Measurements from ENCODE around the gene ZNF331.

ZNF331 gene

GRCh38 chr19:53577968-53578367, 40.0 kb downstream of the ZNF331 start:
- no peak for DNase-seq

GRCh38 chr19:53579518-53579917, 41.6 kb downstream of the ZNF331 start:
- no peak for DNase-seq

DNA sequence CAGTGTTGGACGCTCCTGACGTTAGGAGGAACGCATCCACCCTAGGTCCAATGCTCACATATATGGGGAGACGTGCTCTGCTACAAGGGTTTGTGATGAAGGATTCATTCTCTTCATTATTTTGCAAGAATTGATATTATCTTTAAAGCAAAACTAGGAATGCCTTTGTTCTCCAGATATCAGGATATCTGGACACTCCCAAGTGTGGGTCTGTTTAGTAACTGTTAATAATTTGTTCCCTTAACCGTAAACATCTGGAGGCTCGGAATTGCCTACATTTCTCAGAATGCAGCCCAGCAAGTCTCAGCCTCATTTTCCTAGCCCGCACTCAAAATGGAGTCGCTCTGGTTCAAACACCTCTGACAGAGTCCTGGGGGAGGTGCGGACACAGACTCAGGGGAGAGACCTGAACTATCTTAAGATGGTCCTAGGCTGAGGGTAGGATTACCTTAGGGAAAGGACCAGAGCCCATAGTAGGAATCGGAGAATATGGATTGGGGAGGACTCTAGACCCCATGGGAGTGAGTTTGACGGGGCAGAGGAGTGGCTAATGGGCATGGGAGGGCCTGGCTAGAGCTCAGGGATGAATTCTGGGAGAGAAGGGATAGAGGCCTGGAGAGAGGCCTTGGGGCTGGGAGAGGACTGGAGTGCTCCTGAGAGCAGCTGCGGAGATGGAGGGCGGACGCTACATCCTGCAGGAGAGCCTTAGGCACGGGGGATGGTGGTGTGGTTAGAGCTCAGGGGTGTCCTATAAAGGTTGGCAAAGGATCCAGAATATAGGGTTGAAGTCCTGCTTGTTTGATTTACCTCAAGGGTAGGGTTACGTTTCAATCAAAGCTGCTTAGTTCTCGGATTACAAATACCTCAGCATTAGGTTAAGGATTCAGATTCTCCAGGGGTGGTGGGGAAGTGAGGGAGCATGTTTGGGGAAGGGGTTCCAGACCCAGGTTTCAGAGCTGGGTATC, 43.2 kb downstream of the ZNF331 start:
- no peak for DNase-seq

- no peak for DNase-seq
These were observed 43.9 kb downstream of the ZNF331 start for GRCh38 chr19:53581871-53582279.

DNA sequence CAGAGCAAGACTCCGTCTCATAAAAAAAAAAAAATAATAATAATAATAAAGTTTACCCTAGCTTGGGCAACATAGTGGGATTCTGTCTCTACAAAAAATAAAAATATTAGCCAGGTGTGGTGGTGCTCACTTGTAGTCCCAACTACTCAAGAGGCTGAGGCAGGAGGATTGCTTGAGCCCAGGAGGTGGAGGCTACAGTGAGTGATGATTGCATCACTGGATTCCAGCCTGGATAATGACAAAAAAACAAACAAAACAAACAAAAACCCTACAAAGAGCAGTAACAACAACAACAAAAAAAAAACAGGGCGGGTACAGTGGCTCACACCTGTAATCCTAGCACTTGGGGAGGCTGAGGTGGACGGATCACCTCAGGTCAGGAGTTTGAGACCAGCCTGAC, 45.2 kb downstream of the ZNF331 start:
- no peak for DNase-seq

DNA sequence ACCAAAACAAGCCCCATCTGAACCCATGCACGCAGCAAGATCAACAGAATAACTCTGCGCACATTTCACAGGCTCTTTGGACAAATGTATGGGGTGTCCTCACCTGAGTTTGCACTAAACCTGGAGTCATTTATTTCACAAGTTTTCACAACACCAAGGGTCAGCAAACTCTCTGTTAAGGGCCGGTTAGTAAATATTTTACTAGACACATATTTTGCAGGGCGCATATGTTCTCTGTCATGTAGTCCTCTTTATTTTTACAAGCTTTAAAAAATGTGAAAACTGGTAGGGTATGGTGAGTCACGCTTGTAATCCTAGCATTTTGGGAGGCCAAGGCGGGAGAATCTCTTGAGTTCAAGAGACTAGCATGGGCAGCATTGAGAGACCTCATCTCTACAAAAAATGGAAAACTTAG, 48.3 kb downstream of the ZNF331 start:
- DNase-seq, result no peak

DNA sequence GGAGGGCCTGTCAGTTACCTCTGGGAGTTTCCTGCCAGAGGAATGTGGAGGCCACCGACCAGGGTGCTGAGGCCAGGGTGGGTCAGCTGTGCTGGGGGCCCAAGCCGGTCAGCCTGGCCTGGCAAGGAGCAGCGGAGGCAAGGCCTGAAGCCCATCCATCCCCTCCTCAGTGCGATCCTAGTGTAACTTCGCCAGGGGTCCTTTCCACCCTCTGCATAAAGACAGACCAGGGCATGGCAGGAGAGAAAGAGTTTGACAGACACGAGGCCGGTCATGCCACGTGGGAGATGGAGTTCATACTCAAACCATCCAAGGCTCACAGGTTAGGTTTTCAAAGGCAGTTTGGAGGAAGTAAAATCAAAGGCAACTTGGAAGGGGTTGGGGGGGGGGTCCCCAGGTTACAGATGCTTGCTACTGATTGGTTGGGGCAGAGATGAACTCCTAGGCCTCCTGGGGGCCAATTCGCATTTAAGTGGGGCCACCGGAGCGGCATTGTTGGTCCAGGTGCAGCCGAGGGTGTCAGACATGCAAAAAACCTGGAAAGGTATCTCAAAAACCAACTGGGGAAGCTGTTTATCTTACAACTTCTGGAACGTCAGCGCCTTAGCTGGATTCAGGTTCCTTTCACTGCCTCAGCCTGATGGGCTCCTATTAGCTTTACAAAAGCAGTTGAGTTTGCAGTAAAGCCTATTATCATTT, 57.0 kb downstream of the ZNF331 start:
- no peak for DNase-seq

GRCh38 chr19:53595510-53595867, 57.5 kb downstream of the ZNF331 start:
- no peak for DNase-seq

GRCh38 chr19:53596056-53596455, 58.1 kb downstream of the ZNF331 start:
- no peak for DNase-seq

GRCh38 chr19:53597023-53597422, 59.1 kb downstream of the ZNF331 start:
- DNase-seq, result no peak

GRCh38 chr19:53598361-53598760, 60.4 kb downstream of the ZNF331 start:
- no peak for DNase-seq

GRCh38 chr19:53600217-53600616, 62.3 kb downstream of the ZNF331 start:
- no peak for DNase-seq

- DNase-seq, result no peak
These were observed 68.1 kb downstream of the ZNF331 start for GRCh38 chr19:53606031-53606430.

DNA sequence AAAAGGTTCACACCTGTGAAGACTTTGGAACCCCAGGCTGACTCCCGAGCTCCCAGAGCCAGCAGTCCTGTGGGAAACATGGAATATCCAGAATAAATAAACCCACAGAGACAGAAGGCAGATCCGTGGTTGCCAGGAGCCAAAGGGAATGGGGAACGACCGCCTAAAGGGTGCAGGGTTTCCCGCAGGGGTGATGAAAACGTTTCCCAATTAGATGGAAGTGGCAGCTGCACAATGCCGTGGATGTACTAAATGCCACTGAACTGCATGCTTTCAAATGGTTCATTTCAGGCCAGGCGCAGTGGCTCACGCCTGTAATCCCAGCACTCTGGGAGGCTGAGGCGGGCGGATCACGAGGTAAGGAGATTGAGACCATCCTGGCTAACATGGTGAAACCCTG, 70.4 kb downstream of the ZNF331 start:
- DNase-seq, result no peak

- DNase-seq, result no peak
These were observed 75.0 kb downstream of the ZNF331 start for GRCh38 chr19:53612762-53613526.

GRCh38 chr19:53621885-53622740, 84.2 kb downstream of the ZNF331 start:
- no peak for DNase-seq

GRCh38 chr19:53624771-53625545, 87.0 kb downstream of the ZNF331 start:
- no peak for DNase-seq

GRCh38 chr19:53626486-53626885, 88.5 kb downstream of the ZNF331 start:
- no peak for DNase-seq

GRCh38 chr19:53626976-53627375, 89.0 kb downstream of the ZNF331 start:
- no peak for DNase-seq

All from activated CD4-positive, CD25-positive, alpha-beta regulatory T cell treated with anti-CD3 and anti-CD28 coated beads, Interleukin-2, amount 50 U/mL, for 72 hours (primary cell).